ENCODE measurements around the gene OR10G8.
"Not testable (repeated sequence)": the region's sequence is repeated elsewhere in the genome, so short reads cannot be mapped to it uniquely, and the experiment has no call there.

OR10G8 gene

DNA sequence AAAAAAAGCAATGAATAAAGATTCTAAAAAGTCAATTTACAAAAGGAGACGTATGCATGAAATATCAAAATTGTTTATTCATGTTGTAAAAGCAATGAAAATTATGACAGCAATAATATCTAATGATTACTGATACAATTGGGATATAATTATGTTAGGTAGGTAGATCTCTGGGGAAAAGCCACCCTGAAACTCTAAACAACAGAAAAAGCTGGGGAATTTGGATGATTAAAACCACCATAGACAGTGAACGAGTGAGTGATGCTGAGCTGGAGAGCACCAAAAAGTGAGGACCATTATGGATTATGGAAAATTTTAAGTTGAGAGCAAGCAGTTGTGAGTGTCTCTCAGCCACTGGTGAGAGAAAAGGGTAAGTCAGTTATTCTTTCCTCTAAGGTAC, at the start of gene OR10G8:
OR10G8 (plus strand) TSS at position 301 of the 400 bp plus-strand sequence. CDS start 2,825 bp downstream, outside the sequence.
- no peak for DNase-seq

GRCh38 chr11:123977731-123978347, 48.8 kb upstream of the OR10G8 start, which contains the start of gene OR10S1:
Gene OR10S1 (minus strand): TSS chr11:123977781. CDS start chr11:123977664, 117 bp downstream.
- no peak for DNase-seq

- no peak for DNase-seq
Measured at GRCh38 chr11:123979311-123979710, 47.3 kb upstream of the OR10G8 start.

- no peak for DNase-seq
Measured at GRCh38 chr11:123995119-123995518, 31.5 kb upstream of the OR10G8 start, which contains the start of gene OR10G6. Gene OR10G6 (minus strand): TSS chr11:123995161. CDS start chr11:123995161, 0 bp downstream.

DNA sequence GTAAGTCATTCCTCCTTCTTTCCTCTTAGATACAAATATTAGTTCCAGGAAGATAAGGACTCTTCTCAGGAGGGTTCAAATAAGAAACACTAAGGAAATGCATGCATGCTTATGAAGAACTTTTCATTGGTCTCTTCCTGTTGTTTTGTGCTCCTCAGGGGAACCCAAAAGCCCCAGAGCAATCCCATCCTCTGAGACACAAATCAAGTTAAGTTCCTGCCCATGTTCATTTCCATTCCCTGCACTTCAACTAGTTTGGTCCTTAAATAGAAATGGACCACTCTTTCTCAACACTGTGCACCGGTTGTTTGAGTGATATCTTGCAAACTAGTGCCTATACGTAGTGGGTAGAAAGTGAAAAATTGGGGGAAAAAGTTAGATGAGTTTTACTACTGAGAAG, 13.9 kb upstream of the OR10G8 start, which contains the start of gene OR10G4:
OR10G4 (plus strand) TSS at position 301 of the 400 bp plus-strand sequence. CDS start 2,578 bp downstream, outside the sequence.
- DNase-seq, result no peak

DNA sequence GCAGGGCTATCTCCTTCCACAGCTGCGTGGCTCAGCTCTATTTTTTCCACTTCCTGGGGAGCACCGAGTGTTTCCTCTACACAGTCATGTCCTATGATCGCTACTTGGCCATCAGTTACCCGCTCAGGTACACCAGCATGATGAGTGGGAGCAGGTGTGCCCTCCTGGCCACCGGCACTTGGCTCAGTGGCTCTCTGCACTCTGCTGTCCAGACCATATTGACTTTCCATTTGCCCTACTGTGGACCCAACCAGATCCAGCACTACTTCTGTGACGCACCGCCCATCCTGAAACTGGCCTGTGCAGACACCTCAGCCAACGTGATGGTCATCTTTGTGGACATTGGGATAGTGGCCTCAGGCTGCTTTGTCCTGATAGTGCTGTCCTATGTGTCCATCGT, 10.8 kb upstream of the OR10G8 start:
- DNase-seq, result not testable (repeated sequence)

DNA sequence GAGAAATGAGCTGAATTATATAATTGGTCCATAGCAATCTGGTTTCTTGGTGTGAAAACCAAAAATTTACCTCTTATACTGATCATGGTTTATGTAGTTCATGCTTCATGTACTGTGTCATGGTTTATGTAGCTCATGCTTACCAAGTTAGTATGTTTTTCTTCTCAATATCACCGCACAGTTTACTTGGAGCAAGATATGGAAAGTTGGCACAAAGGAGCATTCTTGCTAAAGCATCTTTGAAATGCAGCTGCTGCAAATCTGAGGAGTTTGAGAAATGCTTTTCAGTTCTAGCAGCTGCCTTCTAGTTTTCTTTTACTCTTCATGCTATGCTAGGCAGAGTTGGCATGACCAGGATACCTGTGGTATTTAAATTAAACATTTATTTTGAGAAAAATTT, 10.1 kb downstream of the OR10G8 start:
- DNase-seq, result no peak

DNA sequence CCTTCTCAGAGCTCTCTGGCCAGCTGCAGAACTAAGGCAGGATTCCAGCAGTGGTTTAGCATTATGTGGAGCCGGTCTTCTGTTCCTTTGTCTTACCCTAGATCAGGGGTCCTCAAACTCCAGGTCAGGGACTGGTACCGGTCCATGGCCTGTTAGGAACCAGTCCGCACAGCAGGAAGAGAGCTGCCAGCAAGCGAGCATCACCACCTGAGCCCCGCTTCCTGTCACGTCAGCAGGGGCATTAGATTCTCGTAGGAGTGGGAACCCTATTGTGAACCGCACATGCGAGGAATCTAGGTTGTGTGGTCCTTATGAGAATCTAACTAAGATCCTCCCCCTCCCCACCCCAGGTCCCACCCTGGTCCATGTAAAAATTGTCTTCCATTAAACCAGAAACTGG, 13.0 kb downstream of the OR10G8 start:
- DNase-seq, result no peak

GRCh38 chr11:124041254-124041653, 14.7 kb downstream of the OR10G8 start, which contains the start of gene OR10G7:
Gene OR10G7 (minus strand): TSS chr11:124041325. CDS start chr11:124039001, 2,324 bp downstream.
- no peak for DNase-seq

GRCh38 chr11:124043420-124043819, 16.8 kb downstream of the OR10G8 start:
- no peak for DNase-seq

DNA sequence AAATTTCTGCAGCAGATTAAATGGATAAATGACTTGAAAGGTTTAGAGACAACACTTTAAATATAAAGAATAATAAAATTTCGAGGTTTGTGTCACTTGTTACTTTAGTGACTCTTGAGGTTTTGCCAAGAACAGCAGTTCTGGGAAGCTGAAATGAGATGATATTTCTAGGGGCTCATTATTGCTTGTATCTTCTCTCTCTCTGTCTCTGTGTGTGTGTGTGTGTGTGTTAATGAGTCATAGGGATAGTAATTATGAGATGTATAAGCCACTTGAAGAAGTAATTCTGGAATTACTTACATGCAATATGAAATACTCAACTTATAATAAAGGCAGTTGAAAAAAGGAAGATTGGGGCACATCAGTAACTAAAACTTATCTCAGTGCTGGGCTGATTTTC, 24.1 kb downstream of the OR10G8 start:
- no peak for DNase-seq

DNA sequence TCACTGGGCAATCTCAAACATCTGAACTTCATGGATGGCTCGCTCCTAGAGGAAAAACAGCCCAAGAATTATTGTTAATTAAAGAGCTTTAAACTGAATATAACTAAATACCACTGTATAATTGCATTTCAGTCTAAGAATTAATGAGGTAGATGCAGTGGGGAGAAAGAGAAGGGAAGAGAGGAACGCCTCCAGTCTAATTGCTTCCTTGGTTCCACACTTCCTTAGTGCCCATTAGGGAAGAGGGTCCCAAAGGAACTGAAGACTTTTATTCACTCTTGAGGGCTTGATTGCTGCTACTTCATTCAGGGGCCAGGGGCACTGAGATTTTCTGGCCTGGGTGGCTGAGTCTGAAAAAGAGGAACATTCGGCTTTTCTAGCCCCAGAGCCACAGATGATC, 26.4 kb downstream of the OR10G8 start:
- DNase-seq, result no peak

GRCh38 chr11:124068601-124069110, 42.1 kb downstream of the OR10G8 start:
- no peak for DNase-seq

DNA sequence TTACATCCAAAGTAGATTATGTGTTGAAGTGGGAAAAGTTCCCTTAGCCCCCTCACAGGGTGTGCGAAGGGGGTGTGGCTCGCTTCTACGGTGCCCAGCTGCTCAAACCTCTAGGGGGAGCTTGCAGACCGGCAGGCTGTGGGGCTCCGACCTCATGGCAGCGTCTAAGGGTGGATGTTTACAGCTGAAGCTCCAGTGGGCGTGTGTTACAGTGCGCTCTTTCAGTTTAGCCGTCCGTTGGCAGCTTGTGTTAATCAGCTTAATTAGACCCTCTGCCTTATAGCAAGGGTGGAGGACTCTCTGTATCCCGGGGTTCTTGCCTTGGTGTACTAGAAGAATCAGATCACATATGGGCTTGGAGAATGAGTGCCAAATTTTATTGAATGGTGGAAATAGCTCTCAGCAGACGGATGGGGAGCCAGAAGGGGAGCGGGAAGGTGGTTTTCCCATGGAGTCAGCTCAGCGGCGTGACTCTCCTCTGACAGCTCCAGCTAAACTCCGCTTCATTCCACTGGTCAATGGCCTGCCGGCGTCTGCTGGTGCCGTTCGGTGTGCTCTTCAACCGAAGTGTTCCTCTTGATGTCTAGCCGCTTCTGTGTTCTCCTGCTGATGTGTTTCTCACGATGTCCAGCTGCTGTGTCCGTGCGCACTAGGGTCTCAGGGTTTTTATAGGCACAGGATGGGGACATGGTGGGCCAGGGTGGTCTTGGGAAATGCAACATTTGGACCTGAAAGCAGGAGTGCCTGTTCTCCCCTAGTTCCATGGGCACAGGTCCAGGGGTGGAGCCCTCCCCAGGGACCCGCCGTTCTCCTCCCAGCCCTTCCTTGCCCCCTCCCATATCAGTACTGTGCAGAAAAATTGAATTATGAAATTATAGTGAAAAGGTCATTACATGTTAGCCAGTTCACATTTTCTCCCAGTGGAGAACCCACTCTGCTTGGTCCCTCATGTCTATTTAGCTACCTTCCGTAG, 43.1 kb downstream of the OR10G8 start:
- peak; percentile 4 for DNase-seq

GRCh38 chr11:124070915-124071622, 44.5 kb downstream of the OR10G8 start:
- DNase-seq, result no peak

DNA sequence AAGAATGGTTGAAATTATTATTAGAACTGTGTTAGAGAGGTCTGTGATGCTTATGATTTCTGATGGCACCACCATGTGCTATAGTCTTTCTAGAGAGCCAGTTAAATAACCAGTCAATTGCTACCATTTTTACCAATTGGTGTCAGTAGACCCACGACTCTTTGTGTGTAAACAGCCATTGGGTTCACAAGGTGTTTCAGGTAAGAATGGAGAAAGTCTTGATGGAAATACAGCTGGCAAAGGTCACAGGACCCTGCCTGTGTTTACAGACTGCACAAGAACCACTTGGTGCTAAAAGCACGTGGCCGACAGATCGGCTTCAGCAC, 45.0 kb downstream of the OR10G8 start:
- no peak for DNase-seq

- no peak for DNase-seq
Measured at GRCh38 chr11:124072147-124072546, 45.5 kb downstream of the OR10G8 start.

GRCh38 chr11:124074554-124074953, 48.0 kb downstream of the OR10G8 start:
- no peak for DNase-seq

- no peak for DNase-seq
Measured at GRCh38 chr11:124075492-124075840, 48.9 kb downstream of the OR10G8 start.

DNA sequence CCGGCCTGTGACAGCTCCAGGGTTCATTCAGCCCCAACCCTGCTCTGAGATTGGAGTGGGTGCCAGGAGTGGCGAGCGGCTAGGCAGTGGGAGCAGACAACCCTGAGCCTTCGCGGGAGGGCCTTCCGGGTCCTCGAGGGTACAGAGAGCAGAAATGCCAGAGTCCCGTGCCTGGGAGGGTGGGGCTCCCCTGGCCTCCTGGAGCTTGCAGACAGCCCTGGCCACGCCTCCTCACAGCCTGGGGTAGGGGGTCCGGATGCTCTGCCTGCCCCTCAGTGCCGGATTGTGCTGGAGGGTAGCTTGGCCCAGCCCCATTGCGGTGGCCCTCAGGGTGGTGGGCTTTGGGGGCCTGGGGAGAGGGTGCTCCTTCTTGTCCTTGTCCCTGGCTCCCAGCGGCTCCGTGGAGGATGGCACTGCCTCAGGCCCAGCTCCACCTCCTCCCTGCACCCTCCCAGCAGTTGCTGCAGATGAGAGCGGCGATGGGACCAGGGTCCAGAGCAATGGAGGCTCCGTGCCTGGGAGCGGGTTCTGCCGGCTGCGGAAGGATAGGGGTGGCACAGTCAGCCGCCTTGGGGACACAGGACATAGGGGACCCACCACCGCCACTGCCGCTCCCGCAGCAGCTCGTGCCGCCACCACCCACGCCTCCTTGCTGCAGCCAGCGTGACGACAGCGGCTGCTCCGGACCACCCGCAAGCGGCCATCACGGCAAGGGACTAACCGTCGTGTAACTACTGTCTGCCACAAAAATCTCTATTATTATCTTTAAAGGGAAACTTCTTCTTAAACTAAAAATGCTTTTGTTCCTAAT, 49.4 kb downstream of the OR10G8 start:
- DNase-seq, result no peak

DNA sequence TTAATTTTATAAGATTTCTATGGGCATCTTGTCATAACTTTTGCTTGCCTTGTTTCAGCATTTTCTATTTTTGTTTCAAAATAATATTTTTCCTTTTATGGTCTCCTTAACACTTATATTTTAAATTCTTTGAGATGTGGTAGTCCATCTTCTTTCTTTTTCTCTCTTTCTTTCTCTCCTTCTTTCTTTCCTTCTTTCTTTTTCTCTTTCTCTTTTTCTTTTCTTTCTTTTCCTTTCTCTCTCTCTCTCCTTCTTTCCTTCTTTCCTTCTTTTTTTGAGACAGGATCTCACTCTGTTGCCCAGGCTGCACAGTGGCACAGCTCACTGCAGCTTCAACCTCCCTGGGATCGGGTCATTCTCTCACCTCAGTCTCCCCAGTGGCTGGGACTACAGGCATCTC, 50.7 kb downstream of the OR10G8 start:
- DNase-seq, result no peak

- no peak for DNase-seq
Measured at GRCh38 chr11:124078591-124078990, 52.0 kb downstream of the OR10G8 start.
